Tibial nerve (tissue), 3 donors: Measurements from ENCODE around the gene LMBR1L.

Experiments used
- CTCF ChIP-seq, 5 experiments: fragments of 200-600 bp in 3 of 5; fragments of 450-650 bp in 2 of 5; sonication (generic) in 3 of 5; IDR thresholded peaks; one replicate each; pipeline ENCODE4 v1.5.1; 2016 to 2019; ENCODE audit warnings: antibody characterized with exemption in 5 of 5, mild to moderate bottlenecking in 3 of 5, moderate library complexity in 2 of 5
- POLR2A ChIP-seq, 2 donors: fragments of 450-650 bp; IDR thresholded peaks; one replicate each; pipeline ENCODE4 v1.6.1; 2017; ENCODE audit warnings: antibody characterized with exemption in 2 of 2, mild to moderate bottlenecking in 2 of 2, moderate library complexity in 2 of 2

GRCh38 chr12:49092816-49093406, 17.7 kb downstream of the LMBR1L start:
- TF ChIP-seq CTCF (IDR thresholded peaks at IDR 0.05), result no peak
- TF ChIP-seq POLR2A (IDR thresholded peaks at IDR 0.05), result no peak
